ENCODE data around the gene NFE2L3. TPM values are rescaled to one million over a fixed set of nuclear protein-coding genes. Genes with fewer than 3 reads are reported as not detected.

Gene NFE2L3
- total and polyA plus RNA-seq, 2 of the 4 experiments (the other 2 are of a cell fraction), result 28.0 to 43.2 TPM

DNA sequence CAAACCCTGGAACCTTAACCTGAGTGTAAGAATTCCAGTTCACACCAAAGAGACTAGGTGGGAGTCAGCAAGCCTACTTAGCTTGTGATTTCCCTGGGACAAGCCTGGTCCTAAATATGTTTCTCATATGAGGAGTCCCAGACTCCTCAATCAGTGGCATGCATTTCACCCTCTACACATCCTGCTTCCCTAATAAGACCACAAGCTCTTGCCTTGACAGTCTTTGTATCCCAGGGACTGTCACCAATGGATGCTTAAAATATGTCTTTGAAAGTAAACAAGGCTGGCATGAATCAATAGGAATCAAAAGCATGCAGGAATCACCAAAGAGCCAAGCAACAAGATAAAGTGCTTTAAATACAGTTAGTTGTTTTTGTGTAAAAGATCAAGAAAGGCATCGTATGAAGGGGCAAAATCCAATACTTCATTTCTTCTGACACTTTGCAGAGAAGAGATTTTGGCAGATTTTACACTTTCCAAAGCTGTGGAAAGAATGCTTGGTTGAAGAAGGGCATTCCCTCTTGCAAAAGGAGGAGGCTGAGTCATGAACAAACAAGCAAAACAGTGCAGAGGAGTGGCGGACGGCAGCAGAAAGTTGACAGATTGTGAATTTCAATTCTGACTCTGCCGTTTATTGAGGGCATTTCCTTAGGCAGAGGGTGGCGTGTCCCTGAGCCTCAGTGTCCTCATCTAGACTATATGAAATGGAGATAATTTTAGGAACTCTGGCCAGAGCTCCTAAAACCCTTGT lies 8.5 kb upstream of the NFE2L3 start (continued):
- peak; percentile 66 for TF ChIP-seq CEBPB (IDR thresholded peaks at IDR 0.05; ENCODE audit: low read depth, low read length)

DNA sequence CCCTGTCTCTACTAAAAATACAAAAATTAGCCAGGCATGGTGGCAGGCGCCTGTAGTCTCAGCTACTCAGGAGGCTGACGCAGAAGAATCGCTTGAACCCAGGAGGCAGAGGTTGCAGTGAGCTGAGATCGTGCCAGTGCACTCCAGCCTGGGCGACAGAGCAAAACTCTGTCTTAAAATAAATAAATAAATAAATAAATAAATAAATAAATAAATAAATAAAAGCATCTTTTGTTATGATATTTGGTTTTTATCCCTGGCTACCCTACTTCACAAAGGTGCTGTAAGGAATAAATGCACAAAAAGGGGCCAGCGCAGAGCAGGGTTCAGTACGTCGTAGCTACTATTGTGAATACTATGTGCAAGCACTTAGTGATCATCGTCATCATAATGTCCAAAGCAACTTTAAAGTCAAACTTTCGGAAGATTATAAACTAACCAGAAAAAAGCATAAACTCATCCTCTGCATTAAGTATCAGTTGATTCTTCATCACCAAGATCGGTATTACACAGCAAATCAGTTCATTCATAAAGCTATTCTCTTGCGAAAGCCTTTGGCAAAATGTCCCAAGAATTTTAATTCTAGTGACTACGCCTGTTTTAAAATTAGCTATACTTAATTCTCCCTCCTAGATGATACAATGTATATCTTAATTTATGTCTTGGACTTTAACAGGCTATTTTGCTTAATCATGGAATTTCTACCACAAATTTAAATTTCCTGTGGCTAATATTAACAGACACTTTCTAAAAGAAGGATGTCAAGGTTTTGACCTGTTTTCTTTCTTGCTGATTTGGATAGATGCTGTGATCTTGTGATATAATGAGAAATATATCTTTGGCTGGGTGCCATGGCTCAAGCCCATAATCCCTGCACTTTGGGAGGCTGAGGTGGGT lies 7.6 kb upstream of the NFE2L3 start:
- Histone ChIP-seq H3K18ac (ENCODE audit: low read depth, low read length) (no peak overlapping the region), H3K56ac (ENCODE audit: extremely low read depth, insufficient read depth, low read length) (no peak overlapping the region), H3K23ac (ENCODE audit: low read depth, low read length) (no peak overlapping the region), H3K27ac (ENCODE audit: insufficient read depth, low read length) (no peak overlapping the region), H2BK20ac (ENCODE audit: low read depth, low read length) (no peak overlapping the region), H3K4me1 (ENCODE audit: control insufficient read depth, insufficient read depth, low read length) (0 out of 2 replicates have a peak, but pooled peaks cover 2% of the 10 kb centered on the region), H3K9me1 (ENCODE audit: insufficient read depth, low read length) (peaks cover 4% of the 10 kb centered on the region; the same call in 1 of the 2 replicates), H2AK9ac (replicated peaks; ENCODE audit: low read depth, low read length, poor library complexity) (no peak overlapping the region), H4K20me1 (ENCODE audit: insufficient read depth, low read length) (no peaks in the 10 kb centered on the region), H2AK5ac (ENCODE audit: low read depth, low read length) (no peak overlapping the region), H4K5ac (ENCODE audit: low read depth, low read length) (no peak overlapping the region), H2BK5ac (ENCODE audit: low read depth, low read length, poor library complexity, severe bottlenecking) (no peak overlapping the region), H4K8ac (ENCODE audit: low read depth in 2 of 2, low read length in 2 of 2) (no peak overlapping the region), H2AFZ (replicated peaks; ENCODE audit: low read length, poor library complexity) (no peak overlapping the region), H3K36me3 (ENCODE audit: control insufficient read depth, insufficient read depth, low read length) (no peaks in the 10 kb centered on the region), H3K4me2 (ENCODE audit: low read depth, low read length) (no peak overlapping the region), H3K4ac (ENCODE audit: low read depth, low read length) (no peak overlapping the region), H3K79me1 (ENCODE audit: low read depth in 1 of 2, low read length in 2 of 2) (no peaks in the 10 kb centered on the region), H3K4me3 (ENCODE audit: insufficient read depth, low read depth, low read length) (no peak overlapping the region), H3K9me3 (ENCODE audit: control insufficient read depth, insufficient read depth, low read length) (no peaks in the 10 kb centered on the region), H3K14ac (replicated peaks; ENCODE audit: low read depth, low read length) (no peak overlapping the region), H2BK120ac (ENCODE audit: low read depth, low read length) (no peak overlapping the region), H4K91ac (ENCODE audit: insufficient read depth, low read depth, low read length) (no peak overlapping the region), H3K9ac (ENCODE audit: low read depth, low read length) (no peak overlapping the region), H2BK15ac (ENCODE audit: low read depth, low read length) (no peak overlapping the region), H3K27me3 (ENCODE audit: control insufficient read depth, insufficient read depth, low read length) (0 out of 2 replicates have a peak, but pooled peaks cover 2% of the 10 kb centered on the region)
- TF ChIP-seq CEBPB (IDR thresholded peaks at IDR 0.05; ENCODE audit: low read depth, low read length) (peak; percentile 31; the same call in 1 of the 2 replicates), CHD1 (IDR thresholded peaks at IDR 0.05; ENCODE audit: low read depth, low read length) (no peak), RFX5 (IDR thresholded peaks at IDR 0.05; ENCODE audit: low read depth, low read length) (no peak)
- CTCF ChIA-PET, result interaction anchor here (0.7 kb wide), 1 partner anchor 54 kb away, joined by 3 read pairs; no protein-coding TSS in a partner anchor
- dilution Hi-C loops (cut with HindIII; ENCODE audit: low sequenced_read_pairs, unreplicated experiment), result no loop called here
- intact Hi-C loops (cut with micrococcal nuclease), result no loop called here
- ATAC-seq (ENCODE audit: low read depth) (no peak; the same call in 1 of the 2 replicates), DNase-seq (no peak)
- WGBS, 2 experiments (ENCODE audit: extremely low coverage in 2 of 2, insufficient read length in 1 of 2), result 20% methylated on average over 1 of the region's 13 CpGs; no CpG with 5 or more reads in 1 of the 2 experiments
- BruUV-seq (replicated peaks), result no TSS peak
- in situ Hi-C loops (cut with MboI; ENCODE audit: low sequenced_read_pairs), result no loop called here
- POLR2A ChIA-PET (ENCODE audit: unreplicated experiment), result no interaction called here
